Testis (tissue), 2 donors: Measurements from ENCODE around the gene ANO10.

ENCODE experiments used
- POLR2A ChIP-seq: fragments of 450-650 bp; IDR thresholded peaks from one replicate; pipeline ENCODE4 v1.6.1; 2017; ENCODE audit warnings: antibody characterized with exemption, mild to moderate bottlenecking, moderate library complexity
- TF ChIP-seq, protein P1 (sequence below), 3 experiments: fragments of 450-650 bp in 2 of 3; fragments of 200-600 bp in 1 of 3; sonication (generic) in 1 of 3; IDR thresholded peaks; one replicate each; pipeline ENCODE4 v1.5.1; 2016 to 2019; ENCODE audit warnings: antibody characterized with exemption in 3 of 3, mild to moderate bottlenecking in 2 of 3, moderate library complexity in 1 of 3

DNA sequence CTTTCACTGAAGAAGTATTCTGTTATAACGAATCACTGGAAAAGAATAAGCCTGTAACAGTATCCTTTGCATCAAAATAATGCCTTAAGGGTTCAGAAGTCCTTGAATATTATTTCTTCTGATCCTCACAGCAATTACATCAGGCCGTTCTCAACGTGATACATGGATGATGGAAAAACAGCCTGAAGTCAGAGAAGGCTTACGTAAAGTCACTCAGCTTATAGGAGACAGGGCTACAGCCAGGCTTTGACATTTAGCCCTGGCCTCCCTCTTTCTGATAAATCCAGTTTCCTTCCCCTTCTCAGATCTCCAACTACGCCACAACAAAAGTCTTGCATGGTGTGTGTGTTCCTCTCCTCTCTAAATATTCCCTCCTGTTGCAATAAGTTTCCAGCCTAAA, 131.9 kb downstream of the ANO10 start:
- TF ChIP-seq, protein P1, sequence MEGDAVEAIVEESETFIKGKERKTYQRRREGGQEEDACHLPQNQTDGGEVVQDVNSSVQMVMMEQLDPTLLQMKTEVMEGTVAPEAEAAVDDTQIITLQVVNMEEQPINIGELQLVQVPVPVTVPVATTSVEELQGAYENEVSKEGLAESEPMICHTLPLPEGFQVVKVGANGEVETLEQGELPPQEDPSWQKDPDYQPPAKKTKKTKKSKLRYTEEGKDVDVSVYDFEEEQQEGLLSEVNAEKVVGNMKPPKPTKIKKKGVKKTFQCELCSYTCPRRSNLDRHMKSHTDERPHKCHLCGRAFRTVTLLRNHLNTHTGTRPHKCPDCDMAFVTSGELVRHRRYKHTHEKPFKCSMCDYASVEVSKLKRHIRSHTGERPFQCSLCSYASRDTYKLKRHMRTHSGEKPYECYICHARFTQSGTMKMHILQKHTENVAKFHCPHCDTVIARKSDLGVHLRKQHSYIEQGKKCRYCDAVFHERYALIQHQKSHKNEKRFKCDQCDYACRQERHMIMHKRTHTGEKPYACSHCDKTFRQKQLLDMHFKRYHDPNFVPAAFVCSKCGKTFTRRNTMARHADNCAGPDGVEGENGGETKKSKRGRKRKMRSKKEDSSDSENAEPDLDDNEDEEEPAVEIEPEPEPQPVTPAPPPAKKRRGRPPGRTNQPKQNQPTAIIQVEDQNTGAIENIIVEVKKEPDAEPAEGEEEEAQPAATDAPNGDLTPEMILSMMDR (IDR thresholded peaks at IDR 0.05), result no peak
- no peak for TF ChIP-seq POLR2A
